Glomerular visceral epithelial cell (primary cell): ENCODE data around the gene WDR53.
"Not testable (repeated sequence)": the region's sequence is repeated elsewhere in the genome, so short reads cannot be mapped to it uniquely, and the experiment has no call there.

Experiments
- DNase-seq: peaks from one replicate; pipeline ENCODE4 v3.0.0-alpha.2; 2016; ENCODE audit errors: extremely low spot score

The WDR53 gene

GRCh38 chr3:196517919-196518318 is 50.4 kb downstream of the WDR53 start:
- DNase-seq = no peak

DNA sequence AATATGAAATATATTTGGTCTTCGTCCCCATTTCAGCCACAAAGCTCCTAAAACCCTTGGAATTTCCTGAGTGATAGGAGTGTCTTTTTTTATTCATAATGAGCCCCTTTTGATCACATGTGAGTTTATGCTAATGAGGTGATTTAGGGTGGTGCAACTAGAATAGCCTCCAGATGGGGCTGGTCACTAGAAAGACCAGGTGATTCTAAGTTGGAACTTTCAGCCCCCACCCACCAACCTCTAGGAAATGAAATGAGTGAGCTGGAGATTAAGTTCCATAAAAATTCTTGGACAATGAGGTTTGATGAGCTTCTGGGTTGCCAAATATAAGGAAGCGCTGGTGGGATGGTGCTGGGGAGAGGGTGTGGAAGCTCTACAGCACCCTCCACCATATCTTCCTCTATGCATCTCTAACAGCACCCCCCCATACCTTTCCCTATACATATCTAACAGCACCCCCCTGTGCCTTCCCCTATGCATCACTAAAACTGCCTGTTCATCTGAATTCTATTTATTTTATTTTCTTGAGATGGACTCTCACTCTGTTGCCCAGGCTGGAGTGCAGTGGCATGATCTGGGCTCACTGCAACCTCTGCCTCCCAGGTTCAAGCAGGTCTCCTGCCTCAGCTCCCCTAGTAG is 51.1 kb downstream of the WDR53 start:
- DNase-seq = no peak

DNA sequence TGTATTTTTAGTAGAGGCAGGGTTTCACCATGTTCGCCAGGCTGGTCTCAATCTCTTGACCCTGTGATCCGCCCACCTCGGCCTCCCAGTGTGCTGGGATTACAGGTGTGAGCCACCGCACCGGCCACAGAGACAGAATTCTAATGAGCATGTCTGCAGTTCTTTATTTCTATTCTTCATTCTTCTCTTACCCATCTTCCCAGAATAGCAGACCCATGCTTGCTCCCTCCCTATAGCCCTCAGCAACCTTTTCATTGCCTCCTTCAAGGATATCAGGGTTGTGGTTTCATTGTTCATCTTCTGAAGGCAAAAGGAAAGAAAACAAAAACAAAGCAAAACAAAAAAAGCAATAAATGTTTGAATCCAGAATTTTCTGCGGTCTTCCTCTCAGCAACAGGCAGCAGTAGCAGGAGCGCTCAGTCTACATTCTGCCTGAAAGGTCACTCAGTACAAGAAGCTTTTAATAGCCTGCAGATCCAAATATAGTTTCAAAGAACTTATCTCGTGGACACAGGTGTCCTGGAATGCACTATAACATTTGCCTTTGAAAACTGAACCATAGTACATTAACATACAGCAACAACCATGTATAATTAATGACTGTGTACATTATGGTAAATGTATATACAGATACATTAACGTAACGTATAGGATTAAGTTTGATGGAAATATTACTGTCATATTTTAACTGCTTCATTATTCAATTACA is 53.3 kb downstream of the WDR53 start, which contains the start of gene SMCO1:
Gene SMCO1, minus strand, starts transcription at position 434 of the 709 bp plus-strand sequence. Its CDS starts 137 bp downstream, at position 297.
- DNase-seq = no peak

DNA sequence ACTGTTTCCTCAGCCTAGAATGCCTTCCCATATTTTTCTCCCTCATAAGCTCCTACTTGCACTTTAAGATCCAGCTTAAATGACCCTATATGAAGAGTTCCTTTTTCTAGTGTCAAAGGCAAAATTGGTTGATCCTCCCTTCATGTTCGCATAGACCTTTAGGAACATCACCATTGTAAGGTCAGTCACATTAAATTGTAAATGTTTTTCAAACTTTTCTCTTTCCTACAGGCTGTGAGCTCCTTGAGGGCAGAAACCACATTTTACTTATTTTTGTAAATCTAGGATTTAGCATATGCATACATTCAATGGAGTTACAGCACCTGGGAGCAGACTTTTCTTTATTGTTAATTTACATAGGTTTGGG is 54.0 kb downstream of the WDR53 start:
- DNase-seq = no peak

- no peak for DNase-seq
These were observed 54.5 kb downstream of the WDR53 start for GRCh38 chr3:196513697-196514349.

DNA sequence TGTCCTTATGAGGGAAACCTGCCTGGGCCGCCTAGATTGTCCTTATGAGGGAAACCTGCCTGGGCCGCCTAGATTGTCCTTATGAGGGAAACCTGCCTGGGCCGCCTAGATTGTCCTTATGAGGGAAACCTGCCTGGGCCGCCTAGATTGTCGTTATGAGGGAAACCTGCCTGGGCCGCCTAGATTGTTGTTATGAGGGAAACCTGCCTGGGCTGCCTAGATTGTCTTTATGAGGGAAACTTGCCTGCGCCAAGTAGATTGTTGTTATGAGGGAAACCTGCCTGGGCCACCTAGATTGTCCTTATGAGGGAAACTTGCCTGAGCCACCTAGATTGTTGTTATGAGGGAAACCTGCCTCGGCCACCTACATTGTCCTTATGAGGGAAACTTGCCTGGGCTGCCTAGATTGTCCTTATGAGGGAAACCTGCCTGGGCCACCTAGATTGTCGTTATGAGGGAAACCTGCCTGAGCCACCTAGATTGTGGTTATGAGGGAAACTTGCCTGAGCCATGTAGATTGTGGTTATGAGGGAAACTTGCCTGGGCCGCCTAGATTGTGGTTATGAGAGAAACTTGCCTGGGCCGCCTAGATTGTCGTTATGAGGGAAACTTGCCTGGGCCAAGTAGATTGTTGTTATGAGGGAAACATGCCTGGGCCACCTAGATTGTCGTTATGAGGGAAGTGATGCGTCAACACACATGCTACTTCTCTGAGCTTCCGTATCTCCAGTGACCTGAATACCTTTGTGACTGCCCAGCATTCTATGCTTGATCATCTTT is 56.5 kb downstream of the WDR53 start:
- DNase-seq = not testable (repeated sequence)

- not testable (repeated sequence) for DNase-seq
These were observed 57.2 kb downstream of the WDR53 start for GRCh38 chr3:196511108-196511507.

- DNase-seq = no peak
These were observed 61.7 kb downstream of the WDR53 start for GRCh38 chr3:196506687-196507086.

- no peak for DNase-seq
These were observed 63.8 kb downstream of the WDR53 start for GRCh38 chr3:196504556-196504955.
